Natural killer cell treated with Interleukin-12 subunit alpha and Interleukin-12 subunit beta and Interleukin-15 and Interleukin-18, amount 100 ng/mL, for 72 hours (primary cell): ENCODE results near the gene PAGR1. TPM values are rescaled to one million over a fixed set of nuclear protein-coding genes. Genes with fewer than 3 reads are reported as not detected.
A peak's percentile ranks its signal among the peaks of the same experiment; 100 is the strongest.

ENCODE experiments used
- ATAC-seq, 2 donors: fragments of 150-1000 bp; cut with Tn5 transposase in 1 of 2; sonication (Bioruptor Pico), chemical (Tn5 transposase) in 1 of 2; 2 replicates each; pipeline ENCODE4 v1.10.0; 2021
- DNase-seq: peaks from one replicate; pipeline ENCODE4 v3.0.0; 2022; ENCODE audit warnings: low spot score
- H3K27ac Mint-ChIP-seq, 2 donors: 1 replicate in 1 of 2; 2 replicates in 1 of 2; pipeline ENCODE4 v1.8.0; 2022; ENCODE audit warnings: mixed read lengths in 2 of 2, mild to moderate bottlenecking in 1 of 2, moderate library complexity in 1 of 2
- H3K27me3 Mint-ChIP-seq, 2 donors: 1 replicate in 1 of 2; 2 replicates in 1 of 2; pipeline ENCODE4 v1.8.0; 2022; ENCODE audit warnings: mixed read lengths in 2 of 2
- H3K36me3 Mint-ChIP-seq: one replicate; pipeline ENCODE4 v1.8.0; 2022; ENCODE audit warnings: mixed read lengths
- H3K4me1 Mint-ChIP-seq, 2 donors: 1 replicate in 1 of 2; 2 replicates in 1 of 2; pipeline ENCODE4 v1.8.0; 2022; ENCODE audit warnings: low read depth in 2 of 2, mixed read lengths in 2 of 2, mild to moderate bottlenecking in 1 of 2
- H3K4me3 Mint-ChIP-seq: one replicate; pipeline ENCODE4 v1.8.0; 2022; ENCODE audit warnings: mixed read lengths
- H3K9me3 Mint-ChIP-seq: 2 replicates; pipeline ENCODE4 v1.8.0; 2022; ENCODE audit warnings: mixed read lengths
- total RNA-seq, 2 donors: library from RNA; stranded (reverse); gene quantifications; one replicate each; pipeline ENCODE4 v1.2.3, GENCODE V29; 2022

Gene PAGR1
- total RNA-seq, 2 donors from 2014 or later, result 20.5 to 36.1 TPM

GRCh38 chr16:29844575-29845331 is 28.8 kb downstream of the PAGR1 start:
- DNase-seq (no peak), ATAC-seq (no peak)
- Mint-ChIP-seq H3K27me3 (no peaks in the 10 kb centered on the region), H3K4me3 (no peak overlapping the region), H3K36me3 (no peaks in the 10 kb centered on the region), H3K27ac (no peak overlapping the region), H3K9me3 (no peaks in the 10 kb centered on the region), H3K4me1 (peaks cover 0 to 10% of the 10 kb centered on the region in 2 donors)

- Mint-ChIP-seq H3K4me3 (no peak overlapping the region), H3K27me3 (no peaks in the 10 kb centered on the region), H3K36me3 (no peaks in the 10 kb centered on the region), H3K4me1 (peaks cover 0 to 10% of the 10 kb centered on the region in 2 donors), H3K27ac (no peak overlapping the region), H3K9me3 (no peaks in the 10 kb centered on the region)
- DNase-seq (no peak), ATAC-seq (no peak)
These were observed 29.7 kb downstream of the PAGR1 start for GRCh38 chr16:29845656-29846055.

GRCh38 chr16:29848420-29849297 is 32.7 kb downstream of the PAGR1 start:
- Mint-ChIP-seq H3K27ac (no peak overlapping the region), H3K27me3 (no peaks in the 10 kb centered on the region), H3K9me3 (no peaks in the 10 kb centered on the region), H3K36me3 (no peaks in the 10 kb centered on the region), H3K4me3 (no peak overlapping the region), H3K4me1 (peaks cover 0 to 10% of the 10 kb centered on the region in 2 donors)
- ATAC-seq (peak; percentile 81 to 82), DNase-seq (peak; percentile 71)

- Mint-ChIP-seq H3K36me3 (no peaks in the 10 kb centered on the region), H3K27ac (no peak overlapping the region), H3K4me1 (peaks cover 0 to 10% of the 10 kb centered on the region in 2 donors), H3K27me3 (no peaks in the 10 kb centered on the region), H3K9me3 (no peaks in the 10 kb centered on the region), H3K4me3 (no peak overlapping the region)
- ATAC-seq (no peak), DNase-seq (no peak)
These were observed 33.6 kb downstream of the PAGR1 start for GRCh38 chr16:29849505-29849904.

GRCh38 chr16:29850998-29851397 is 35.0 kb downstream of the PAGR1 start:
- H3K27ac Mint-ChIP-seq, result no peak overlapping the region
- H3K4me1 Mint-ChIP-seq, result peaks cover 0 to 6% of the 10 kb centered on the region in 2 donors
- no peak overlapping the region for H3K4me3 Mint-ChIP-seq
- H3K36me3 Mint-ChIP-seq, result no peaks in the 10 kb centered on the region
- no peaks in the 10 kb centered on the region for H3K9me3 Mint-ChIP-seq
- no peaks in the 10 kb centered on the region for H3K27me3 Mint-ChIP-seq
- no peak for ATAC-seq
- no peak for DNase-seq

- H3K4me3 Mint-ChIP-seq, result no peak overlapping the region
- no peaks in the 10 kb centered on the region for H3K9me3 Mint-ChIP-seq
- no peak for ATAC-seq
These were observed 36.7 kb downstream of the PAGR1 start for GRCh38 chr16:29852654-29853053.

GRCh38 chr16:29854520-29855100 is 38.7 kb downstream of the PAGR1 start:
- ATAC-seq, result no peak

More at GRCh38 chr16:29852654-29853053, 36.7 kb downstream of the PAGR1 start:
- no peaks in the 10 kb centered on the region for H3K27me3 Mint-ChIP-seq
- no peak for DNase-seq
- H3K27ac Mint-ChIP-seq, result no peak overlapping the region
- no peaks in the 10 kb centered on the region for H3K36me3 Mint-ChIP-seq
- peaks cover 0 to 3% of the 10 kb centered on the region in 2 donors for H3K4me1 Mint-ChIP-seq

GRCh38 chr16:29857133-29857760 is 41.3 kb downstream of the PAGR1 start:
- no peak for ATAC-seq
- Mint-ChIP-seq H3K36me3 (peaks cover 5% of the 10 kb centered on the region), H3K27ac (no peak overlapping the region), H3K4me3 (no peak overlapping the region), H3K9me3 (no peaks in the 10 kb centered on the region), H3K27me3 (no peaks in the 10 kb centered on the region), H3K4me1 (peaks cover 6 to 10% of the 10 kb centered on the region in 2 donors)
- DNase-seq, result no peak

More at GRCh38 chr16:29854520-29855100, 38.7 kb downstream of the PAGR1 start:
- Mint-ChIP-seq H3K4me3 (no peak overlapping the region), H3K9me3 (no peaks in the 10 kb centered on the region), H3K27me3 (no peaks in the 10 kb centered on the region), H3K36me3 (peaks cover 5% of the 10 kb centered on the region), H3K4me1 (peaks cover 0 to 3% of the 10 kb centered on the region in 2 donors), H3K27ac (no peak overlapping the region)
- no peak for DNase-seq

GRCh38 chr16:29858149-29858849 is 42.3 kb downstream of the PAGR1 start:
- Mint-ChIP-seq H3K9me3 (no peaks in the 10 kb centered on the region), H3K27ac (no peak overlapping the region), H3K4me1 (peaks cover 15 to 16% of the 10 kb centered on the region in 2 donors), H3K4me3 (no peak overlapping the region), H3K36me3 (peaks cover 5% of the 10 kb centered on the region), H3K27me3 (no peaks in the 10 kb centered on the region)
- DNase-seq (no peak), ATAC-seq (no peak)

GRCh38 chr16:29858974-29859373 is 43.0 kb downstream of the PAGR1 start:
- no peaks in the 10 kb centered on the region for H3K27me3 Mint-ChIP-seq
- peaks cover 5% of the 10 kb centered on the region for H3K36me3 Mint-ChIP-seq
- peaks cover 19% of the 10 kb centered on the region in 2 donors for H3K4me1 Mint-ChIP-seq
- ATAC-seq (no peak), DNase-seq (no peak)
- no peak overlapping the region for H3K27ac Mint-ChIP-seq
- no peaks in the 10 kb centered on the region for H3K9me3 Mint-ChIP-seq
- H3K4me3 Mint-ChIP-seq, result no peak overlapping the region

GRCh38 chr16:29860218-29860617 is 44.3 kb downstream of the PAGR1 start:
- Mint-ChIP-seq H3K4me3 (no peak overlapping the region), H3K9me3 (no peaks in the 10 kb centered on the region), H3K27me3 (no peaks in the 10 kb centered on the region), H3K27ac (peak overlapping the region in 1 of 2 donors; percentile 26), H3K4me1 (peaks cover 19% of the 10 kb centered on the region in 2 donors), H3K36me3 (peaks cover 5% of the 10 kb centered on the region)
- ATAC-seq (no peak), DNase-seq (no peak)

- H3K27ac Mint-ChIP-seq, result peak overlapping the region; percentile 98 to 100
- peaks cover 19% of the 10 kb centered on the region in 2 donors for H3K4me1 Mint-ChIP-seq
- H3K36me3 Mint-ChIP-seq, result peaks cover 5% of the 10 kb centered on the region
- H3K4me3 Mint-ChIP-seq, result peak overlapping the region; percentile 99
- H3K9me3 Mint-ChIP-seq, result no peaks in the 10 kb centered on the region
- ATAC-seq (no peak), DNase-seq (no peak)
- no peaks in the 10 kb centered on the region for H3K27me3 Mint-ChIP-seq
These were observed 46.5 kb downstream of the PAGR1 start for GRCh38 chr16:29862383-29862883.
